HG03159 (cell line): ENCODE results near the gene TBC1D22A.
"Not testable (repeated sequence)": the region's sequence is repeated elsewhere in the genome, so short reads cannot be mapped to it uniquely, and the experiment has no call there.

Experiments used
- ATAC-seq: cut with Tn5 transposase; IDR thresholded peaks from one replicate; pipeline ENCODE4 v1.9.1; 2021; ENCODE audit warnings: mild to moderate bottlenecking, moderate library complexity; ENCODE audit not compliant: unreplicated experiment

The TBC1D22A gene

DNA sequence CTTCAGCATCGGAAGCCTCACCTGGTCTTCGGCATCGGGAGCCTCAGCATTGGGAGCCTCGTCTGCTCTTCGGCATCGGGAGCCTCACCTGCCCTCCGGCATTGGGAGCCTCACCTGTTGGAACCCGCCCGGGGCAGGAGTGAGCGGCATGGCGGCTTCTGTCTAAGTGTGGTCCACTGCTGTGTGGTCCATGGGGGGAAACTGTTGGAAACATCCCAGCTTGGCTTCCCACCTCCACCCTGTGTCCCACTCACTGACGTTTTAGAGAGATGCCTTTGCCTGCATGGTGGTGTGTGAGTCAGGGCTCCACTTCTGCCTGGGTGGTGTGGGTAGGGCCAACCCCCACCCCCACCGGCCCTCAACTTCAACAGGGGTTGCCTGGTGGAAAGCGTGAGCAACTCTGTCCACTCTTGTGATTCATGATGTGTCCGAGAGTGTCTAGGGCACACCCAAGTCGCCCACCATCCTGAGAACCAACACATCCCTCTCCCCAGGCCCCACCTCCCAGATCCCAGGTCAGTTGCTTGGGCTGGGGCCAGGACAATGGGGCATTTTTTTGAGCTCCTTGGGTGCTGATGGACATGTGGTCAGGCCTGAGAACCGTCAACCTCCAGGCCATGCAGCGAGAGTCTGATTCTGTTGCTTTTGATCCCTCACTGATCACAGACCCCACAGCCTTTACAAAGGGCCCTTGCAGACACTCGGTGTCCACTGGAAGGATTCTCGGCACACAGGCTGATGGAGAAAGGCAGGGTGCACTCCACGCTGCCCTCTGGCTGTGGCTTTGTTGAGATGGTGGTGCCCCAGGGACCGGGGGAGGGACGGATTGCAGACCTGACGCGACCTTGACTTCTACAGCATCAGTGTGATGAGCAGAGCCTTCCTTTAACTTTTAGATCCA is 406.7 kb downstream of the TBC1D22A start:
- ATAC-seq, result no peak

DNA sequence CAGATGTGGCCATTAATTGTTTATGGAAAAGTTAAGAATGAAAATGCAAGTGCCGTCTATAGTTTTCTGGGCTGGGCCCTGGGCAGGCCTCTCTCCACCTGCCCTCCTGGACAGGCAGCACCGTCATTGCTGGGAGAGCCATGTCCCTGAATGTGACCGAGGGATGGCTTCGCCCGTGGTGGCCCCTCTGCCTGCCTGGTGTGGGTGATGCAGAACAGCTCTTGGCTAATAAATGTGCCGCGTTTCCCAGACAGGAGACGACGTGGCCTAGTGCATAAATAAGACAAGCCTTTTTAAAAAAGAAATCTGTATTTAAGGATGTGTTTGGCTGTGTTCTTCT is 407.3 kb downstream of the TBC1D22A start:
- ATAC-seq, result no peak

DNA sequence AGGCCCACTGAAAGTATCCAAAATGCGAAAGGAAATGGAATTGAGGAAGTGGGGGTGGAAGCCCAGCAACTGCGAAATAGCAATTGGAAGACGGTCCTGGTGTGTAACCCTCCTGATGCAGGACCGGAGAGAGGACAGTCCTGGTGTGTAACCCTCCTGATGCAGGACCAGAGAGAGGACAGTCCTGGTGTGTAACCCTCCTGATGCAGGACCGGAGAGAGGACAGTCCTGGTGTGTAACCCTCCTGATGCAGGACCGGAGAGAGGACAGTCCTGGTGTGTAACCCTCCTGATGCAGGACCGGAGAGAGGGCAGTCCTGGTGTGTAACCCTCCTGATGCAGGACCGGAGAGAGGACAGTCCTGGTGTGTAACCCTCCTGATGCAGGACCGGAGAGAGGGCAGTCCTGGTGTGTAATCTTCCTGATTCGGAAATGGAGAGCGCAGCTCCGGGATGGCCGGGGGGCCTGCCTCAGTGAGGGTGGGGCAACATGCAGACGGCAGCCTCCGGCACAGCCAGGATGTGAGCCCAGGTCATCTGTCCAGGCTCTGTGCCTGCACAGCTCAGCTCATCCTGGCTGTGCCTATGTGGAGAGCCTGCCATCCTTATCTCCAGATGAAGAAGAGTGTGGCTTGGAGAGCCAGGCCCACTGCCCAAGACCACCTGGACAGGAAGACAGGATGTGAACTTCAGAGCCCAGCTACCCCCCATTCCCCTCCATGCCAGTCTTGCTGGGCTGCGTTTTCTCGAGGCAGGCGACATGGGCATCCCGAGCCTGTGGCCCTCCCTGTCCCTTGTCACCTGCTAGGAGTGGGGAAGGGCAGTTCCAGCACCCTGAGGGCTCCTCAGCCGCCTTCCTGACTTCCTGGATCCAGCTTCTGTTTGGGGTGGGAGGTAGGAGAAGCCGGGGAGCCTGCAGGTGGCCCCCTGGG is 408.3 kb downstream of the TBC1D22A start:
- not testable (repeated sequence) for ATAC-seq

DNA sequence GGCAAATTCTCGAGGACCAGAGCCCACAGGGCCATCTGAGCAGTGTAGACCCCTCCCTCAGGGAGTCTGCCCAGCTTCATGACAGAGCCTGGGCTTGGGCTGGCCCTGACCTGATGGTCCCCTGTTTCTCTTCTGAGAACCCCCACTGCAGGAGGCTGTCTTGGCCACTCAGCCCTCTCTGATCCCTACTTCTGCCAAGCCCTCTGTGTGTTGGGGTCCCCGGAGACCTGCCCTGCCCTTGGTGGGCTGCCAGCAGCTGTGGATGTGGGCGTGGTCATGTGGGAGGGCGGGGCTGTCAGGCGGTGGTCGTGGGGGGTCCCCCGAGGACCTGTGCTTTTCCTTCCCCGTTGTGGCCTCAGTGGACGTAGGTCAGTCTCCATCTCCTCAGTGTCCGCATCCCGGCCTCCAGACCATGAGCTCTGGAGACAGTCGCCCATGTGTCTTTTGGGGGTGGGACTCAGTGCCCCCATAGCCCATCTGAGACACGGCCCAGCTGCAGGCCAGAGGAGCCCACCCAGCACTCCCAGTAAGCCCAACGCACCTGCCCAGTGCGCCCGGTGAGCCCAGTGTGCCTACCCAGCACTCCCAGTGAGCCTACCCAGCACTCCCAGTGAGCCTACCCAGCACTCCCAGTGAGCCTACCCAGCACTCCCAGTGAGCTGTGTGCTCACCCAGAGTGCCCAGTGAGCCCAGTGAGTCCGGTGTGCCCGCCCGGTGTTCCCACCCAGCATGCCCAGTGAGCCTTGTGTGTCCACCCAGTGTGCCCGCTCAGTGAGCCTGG is 409.2 kb downstream of the TBC1D22A start:
- ATAC-seq, result no peak

DNA sequence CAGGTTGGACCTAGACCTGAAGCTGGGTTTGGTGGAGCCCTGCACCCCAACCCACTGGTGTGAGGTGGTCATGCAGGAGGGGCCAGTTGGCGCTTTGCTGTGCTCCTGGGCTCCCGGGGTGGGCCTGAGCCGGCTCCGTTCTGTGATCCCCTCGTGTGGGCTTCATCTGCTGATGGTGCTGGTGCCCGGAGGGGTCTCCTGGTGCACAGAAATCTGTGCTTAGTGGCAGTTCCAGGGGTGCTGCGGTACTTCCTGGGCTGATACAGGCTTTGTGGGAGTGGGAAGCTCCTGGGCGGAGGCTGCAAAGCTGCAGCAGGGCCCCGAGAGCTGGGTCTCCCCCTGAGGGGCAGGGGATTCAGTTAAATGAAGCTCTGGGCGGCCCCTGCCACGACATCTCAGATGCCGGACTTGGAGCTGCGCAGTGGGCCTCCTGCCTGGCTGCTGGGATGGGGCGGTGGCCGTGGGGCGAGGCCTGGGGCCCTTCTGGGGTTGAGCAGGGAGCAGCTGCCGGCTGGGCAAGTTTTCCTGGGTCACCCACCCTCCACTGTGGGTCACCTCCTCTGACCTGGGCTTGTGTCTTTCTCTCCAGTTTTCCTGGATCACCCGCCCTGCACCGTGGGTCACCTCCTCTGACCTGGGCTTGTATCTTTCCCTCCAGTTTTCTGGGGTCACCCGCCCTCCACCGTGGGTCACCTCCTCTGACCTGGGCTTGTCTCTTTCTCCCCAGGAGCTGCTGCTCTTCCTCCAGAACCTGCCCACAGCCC is 410.5 kb downstream of the TBC1D22A start:
- ATAC-seq, result no peak

DNA sequence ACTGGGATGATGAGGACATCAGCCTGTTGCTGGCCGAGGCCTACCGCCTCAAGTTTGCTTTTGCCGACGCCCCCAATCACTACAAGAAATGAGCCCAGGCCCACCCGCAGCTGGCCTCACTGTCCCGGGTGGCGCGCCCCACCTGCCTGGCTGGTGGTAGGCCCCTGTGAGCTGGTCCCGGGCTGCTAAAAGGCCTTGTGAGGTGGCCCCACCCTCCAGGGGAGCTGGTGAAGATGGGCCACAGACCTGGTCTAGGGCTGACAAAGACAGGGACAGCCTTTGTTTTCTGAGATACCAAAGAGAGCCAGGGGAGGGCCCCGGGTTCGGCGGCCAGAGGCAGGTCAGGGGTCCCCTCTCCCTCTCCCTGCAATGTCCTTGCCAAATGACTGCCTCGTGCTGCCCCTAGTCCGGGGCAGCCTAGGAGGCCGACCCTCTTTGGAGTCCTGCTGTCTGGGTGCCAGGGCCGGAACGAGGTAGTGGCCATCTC is 411.1 kb downstream of the TBC1D22A start:
- no peak for ATAC-seq

DNA sequence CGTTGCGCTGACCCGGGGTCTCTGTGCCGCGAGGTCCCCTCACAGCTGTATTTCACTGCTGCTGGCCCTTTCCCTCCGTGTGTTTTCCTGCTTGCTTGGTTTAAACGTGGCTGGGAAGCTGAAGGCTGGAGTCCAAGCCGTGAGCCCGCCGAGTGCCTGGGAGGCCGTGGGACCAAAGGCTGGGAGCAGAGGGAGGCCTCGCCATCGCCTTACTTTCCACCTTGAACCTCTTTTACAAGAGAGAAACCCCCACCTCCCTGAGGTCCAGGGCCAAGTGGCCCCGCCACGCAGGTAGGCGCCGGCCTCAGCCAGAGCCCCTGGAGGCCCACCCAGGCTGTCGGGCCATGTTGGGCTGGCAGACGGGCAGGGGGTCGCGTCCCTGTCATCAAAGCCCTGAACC is 411.6 kb downstream of the TBC1D22A start:
- no peak for ATAC-seq

- no peak for ATAC-seq
These were observed 412.2 kb downstream of the TBC1D22A start for GRCh38 chr22:47174671-47175112.

DNA sequence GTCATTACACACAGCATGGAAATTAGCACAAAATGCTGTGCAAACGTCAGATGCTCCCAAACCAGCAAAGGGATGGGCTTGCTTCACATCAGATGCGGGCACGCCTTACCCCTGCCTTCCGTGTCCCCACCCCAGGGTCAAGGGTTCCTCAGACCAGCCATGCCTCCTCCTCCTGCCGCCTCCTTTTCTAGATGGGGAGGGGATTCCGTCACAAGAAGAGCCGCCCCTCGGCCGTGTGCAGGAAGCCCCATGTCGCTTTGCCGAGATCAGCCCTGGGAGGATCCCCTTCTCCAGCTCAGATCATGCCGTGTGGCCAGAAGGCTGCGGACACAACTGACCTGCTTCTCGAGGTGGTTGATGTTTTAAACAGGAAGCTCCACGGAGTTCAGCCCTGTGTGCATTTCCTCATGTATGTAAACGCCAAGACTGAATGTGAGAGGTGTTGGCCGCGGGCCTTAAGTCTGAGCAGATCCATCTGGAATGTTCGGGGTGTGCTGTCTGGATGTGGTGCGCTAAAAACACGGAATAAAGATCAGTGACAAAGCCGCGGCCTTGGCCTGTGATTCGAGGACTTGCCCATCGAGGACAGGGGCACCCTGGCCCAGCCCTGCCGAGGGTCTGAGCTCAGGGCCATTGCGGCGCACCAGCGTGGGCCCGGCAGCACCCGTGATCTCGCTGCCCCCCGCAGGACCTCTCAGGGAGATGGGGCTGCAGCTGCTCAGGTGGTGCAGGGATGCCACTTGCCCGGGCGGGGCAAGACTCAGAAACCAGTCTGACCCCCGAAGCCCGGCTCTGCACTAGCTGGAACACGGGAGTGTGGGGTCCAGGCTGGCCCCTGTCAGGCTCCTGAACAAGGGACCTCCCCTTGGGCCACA is 412.9 kb downstream of the TBC1D22A start:
- ATAC-seq, result no peak

- no peak for ATAC-seq
These were observed 413.6 kb downstream of the TBC1D22A start for GRCh38 chr22:47176026-47176389.

GRCh38 chr22:47176573-47177333 is 414.3 kb downstream of the TBC1D22A start:
- no peak for ATAC-seq

- ATAC-seq, result no peak
These were observed 414.9 kb downstream of the TBC1D22A start for GRCh38 chr22:47177334-47177815.

DNA sequence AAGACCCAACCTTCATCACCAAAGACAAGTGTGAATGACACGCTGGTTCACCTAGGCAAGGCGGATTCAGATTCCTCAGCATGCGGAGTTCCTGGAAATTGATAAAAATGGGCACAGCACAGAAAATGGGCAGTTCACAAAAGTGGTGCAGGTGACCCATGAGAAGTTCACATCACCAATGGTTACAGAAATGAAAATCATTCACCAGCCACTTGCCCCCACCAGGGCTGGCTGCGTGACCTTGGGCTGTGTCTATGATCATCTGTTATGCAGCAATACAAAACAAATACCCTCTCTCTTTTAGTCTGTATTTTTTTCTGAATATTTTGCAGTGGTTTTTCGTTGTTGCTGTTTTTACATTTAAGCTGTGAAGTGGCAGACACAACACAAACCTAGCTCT is 415.9 kb downstream of the TBC1D22A start:
- no peak for ATAC-seq

DNA sequence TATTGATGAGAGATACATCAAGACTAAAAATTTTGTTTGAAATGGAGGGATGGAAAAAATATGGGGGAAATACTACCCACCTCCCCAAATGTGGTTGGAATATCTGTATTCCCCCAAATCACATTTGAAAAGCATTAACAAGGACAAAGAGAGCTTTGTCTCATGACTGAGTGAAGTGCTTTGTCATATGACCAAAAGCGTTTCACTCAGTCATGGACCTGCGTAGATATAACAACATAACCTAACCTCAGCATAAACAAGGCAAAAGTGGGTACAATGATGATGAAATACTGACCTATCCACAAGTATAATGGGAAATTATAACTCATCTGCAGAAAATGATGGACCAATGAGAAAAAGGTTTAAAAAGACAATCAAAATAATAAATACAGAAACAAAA is 418.3 kb downstream of the TBC1D22A start:
- ATAC-seq, result no peak

DNA sequence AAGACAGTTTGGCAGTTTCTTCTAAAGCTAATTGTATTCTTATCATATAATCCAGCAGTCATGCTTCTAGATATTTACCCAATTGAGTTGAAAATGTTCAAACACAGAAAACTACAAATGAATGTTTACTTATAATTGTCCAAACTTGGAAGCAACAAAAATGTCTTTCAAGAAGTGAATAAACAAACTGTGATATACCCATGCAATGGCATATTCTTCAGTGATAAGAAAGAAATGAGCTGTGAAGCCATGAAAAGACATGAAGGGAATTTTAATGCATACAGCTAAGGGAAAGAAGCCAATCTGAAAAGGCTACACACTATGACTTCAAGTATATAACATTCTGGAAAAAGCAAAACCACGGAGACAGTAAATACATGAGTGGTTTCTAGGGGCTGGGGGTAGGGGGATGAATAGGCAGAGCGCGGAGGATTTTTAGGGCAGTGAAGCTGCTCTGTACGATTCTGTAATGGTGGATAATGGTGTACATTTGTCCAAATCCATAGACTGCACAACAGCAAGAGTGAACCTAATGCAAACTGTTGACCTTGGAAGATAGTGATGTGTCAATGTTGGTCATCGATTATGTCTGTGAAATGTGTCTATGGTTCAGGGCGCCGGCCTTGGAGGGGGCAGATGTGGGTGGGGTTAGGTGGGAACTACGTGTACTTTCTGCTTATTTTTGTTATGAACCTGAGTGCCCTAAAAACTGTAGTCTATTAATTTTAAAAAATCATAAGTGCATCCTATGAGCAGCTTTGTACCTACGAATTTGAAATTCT is 424.9 kb downstream of the TBC1D22A start:
- ATAC-seq, result no peak

- ATAC-seq, result no peak
These were observed 426.0 kb downstream of the TBC1D22A start for GRCh38 chr22:47188261-47189055.
